Heart left ventricle (tissue), 13 donors: Measurements from ENCODE around the gene UBE2U.
A peak's percentile ranks its signal among the peaks of the same experiment; 100 is the strongest.

Experiments used
- CTCF ChIP-seq, 12 donors: fragments of 200-600 bp; sonication (generic) in 4 of 12; IDR thresholded peaks; one replicate each; pipeline versions ENCODE4 v1.5.0 to v1.8.0; 2018 to 2022; ENCODE audit warnings: antibody characterized with exemption in 12 of 12, mild to moderate bottlenecking in 5 of 12
- POLR2A ChIP-seq, 2 donors: fragments of 450-650 bp; IDR thresholded peaks; one replicate each; pipeline ENCODE4 v1.6.1; 2017; ENCODE audit warnings: antibody characterized with exemption in 2 of 2, mild to moderate bottlenecking in 2 of 2, moderate library complexity in 2 of 2
- donor health status: ischemic (EF 13 %, LVEDD 7.1; RV severe dilation, severe dysfunction).
- donor health status: DM: no; HTN: yes; CAD: no.
- donor health status: DM: no; HTN: no; CAD: no.
- donor health status: ischemic (EF 25% LVEDD 6.9; RV normal size, moderate dysfunction).
- donor health status: ischemic (EF 25% LVEDD 5.7; RV mildly dilated, moderate dysfunction).
- donor health status: ischemic (EF 35%, LVEDD 5.7; RV mildly dilated, moderate dysfunction).
- donor health status: nonischemic (EF 11% LVEDD 7.7; RV severe dilation, severe dysfunction).
- donor health status: DM: yes; HTN: yes; CAD: no.
- donor health status: PGD.
- donor health status: ischemic (EF 29% LVEDD 5.4; RV normal size, mild dysfunction).
- donor health status: nonischemic (EF 23%, LVEDD 6.1; RV moderate dilation, normal function).

- TF ChIP-seq CTCF (IDR thresholded peaks at IDR 0.05) (peak; percentile 68 to 84 (median 78)), POLR2A (IDR thresholded peaks at IDR 0.05) (no peak)
Observed at GRCh38 chr1:64246294-64246917, 43.0 kb downstream of the UBE2U start.
